Natural killer cell treated with Interleukin-12 subunit alpha and Interleukin-12 subunit beta and Interleukin-15 and Interleukin-18, amount 100 ng/mL, for 72 hours (primary cell): ENCODE data around the gene MPHOSPH9. TPM values are rescaled to one million over a fixed set of nuclear protein-coding genes. Genes with fewer than 3 reads are reported as not detected.
A peak's percentile ranks its signal among the peaks of the same experiment; 100 is the strongest.

Source experiments
- ATAC-seq, 2 donors: fragments of 150-1000 bp; cut with Tn5 transposase in 1 of 2; sonication (Bioruptor Pico), chemical (Tn5 transposase) in 1 of 2; 2 replicates each; pipeline ENCODE4 v1.10.0; 2021
- DNase-seq: peaks from one replicate; pipeline ENCODE4 v3.0.0; 2022; ENCODE audit warnings: low spot score
- H3K27ac Mint-ChIP-seq, 2 donors: 1 replicate in 1 of 2; 2 replicates in 1 of 2; pipeline ENCODE4 v1.8.0; 2022; ENCODE audit warnings: mixed read lengths in 2 of 2, mild to moderate bottlenecking in 1 of 2, moderate library complexity in 1 of 2
- H3K27me3 Mint-ChIP-seq, 2 donors: 1 replicate in 1 of 2; 2 replicates in 1 of 2; pipeline ENCODE4 v1.8.0; 2022; ENCODE audit warnings: mixed read lengths in 2 of 2
- H3K36me3 Mint-ChIP-seq: one replicate; pipeline ENCODE4 v1.8.0; 2022; ENCODE audit warnings: mixed read lengths
- H3K4me1 Mint-ChIP-seq, 2 donors: 1 replicate in 1 of 2; 2 replicates in 1 of 2; pipeline ENCODE4 v1.8.0; 2022; ENCODE audit warnings: low read depth in 2 of 2, mixed read lengths in 2 of 2, mild to moderate bottlenecking in 1 of 2
- H3K4me3 Mint-ChIP-seq: one replicate; pipeline ENCODE4 v1.8.0; 2022; ENCODE audit warnings: mixed read lengths
- H3K9me3 Mint-ChIP-seq: 2 replicates; pipeline ENCODE4 v1.8.0; 2022; ENCODE audit warnings: mixed read lengths
- total RNA-seq, 2 donors: library from RNA; stranded (reverse); gene quantifications; one replicate each; pipeline ENCODE4 v1.2.3, GENCODE V29; 2022

Gene MPHOSPH9, protein sequence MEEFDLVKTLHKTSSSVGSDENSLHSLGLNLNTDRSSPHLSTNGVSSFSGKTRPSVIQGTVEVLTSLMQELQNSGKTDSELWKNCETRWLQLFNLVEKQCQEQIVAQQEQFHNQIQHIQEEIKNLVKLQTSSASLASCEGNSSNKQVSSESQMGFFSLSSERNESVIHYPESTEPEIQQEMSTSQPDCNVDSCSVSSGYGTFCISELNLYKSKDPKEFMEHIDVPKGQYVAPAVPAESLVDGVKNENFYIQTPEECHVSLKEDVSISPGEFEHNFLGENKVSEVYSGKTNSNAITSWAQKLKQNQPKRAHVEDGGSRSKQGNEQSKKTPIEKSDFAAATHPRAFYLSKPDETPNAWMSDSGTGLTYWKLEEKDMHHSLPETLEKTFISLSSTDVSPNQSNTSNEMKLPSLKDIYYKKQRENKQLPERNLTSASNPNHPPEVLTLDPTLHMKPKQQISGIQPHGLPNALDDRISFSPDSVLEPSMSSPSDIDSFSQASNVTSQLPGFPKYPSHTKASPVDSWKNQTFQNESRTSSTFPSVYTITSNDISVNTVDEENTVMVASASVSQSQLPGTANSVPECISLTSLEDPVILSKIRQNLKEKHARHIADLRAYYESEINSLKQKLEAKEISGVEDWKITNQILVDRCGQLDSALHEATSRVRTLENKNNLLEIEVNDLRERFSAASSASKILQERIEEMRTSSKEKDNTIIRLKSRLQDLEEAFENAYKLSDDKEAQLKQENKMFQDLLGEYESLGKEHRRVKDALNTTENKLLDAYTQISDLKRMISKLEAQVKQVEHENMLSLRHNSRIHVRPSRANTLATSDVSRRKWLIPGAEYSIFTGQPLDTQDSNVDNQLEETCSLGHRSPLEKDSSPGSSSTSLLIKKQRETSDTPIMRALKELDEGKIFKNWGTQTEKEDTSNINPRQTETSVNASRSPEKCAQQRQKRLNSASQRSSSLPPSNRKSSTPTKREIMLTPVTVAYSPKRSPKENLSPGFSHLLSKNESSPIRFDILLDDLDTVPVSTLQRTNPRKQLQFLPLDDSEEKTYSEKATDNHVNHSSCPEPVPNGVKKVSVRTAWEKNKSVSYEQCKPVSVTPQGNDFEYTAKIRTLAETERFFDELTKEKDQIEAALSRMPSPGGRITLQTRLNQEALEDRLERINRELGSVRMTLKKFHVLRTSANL
- total RNA-seq = 100 to 1,000 TPM in 1 of 2 donors, 10 to 100 TPM in 1; 50.1 to 117 TPM

DNA sequence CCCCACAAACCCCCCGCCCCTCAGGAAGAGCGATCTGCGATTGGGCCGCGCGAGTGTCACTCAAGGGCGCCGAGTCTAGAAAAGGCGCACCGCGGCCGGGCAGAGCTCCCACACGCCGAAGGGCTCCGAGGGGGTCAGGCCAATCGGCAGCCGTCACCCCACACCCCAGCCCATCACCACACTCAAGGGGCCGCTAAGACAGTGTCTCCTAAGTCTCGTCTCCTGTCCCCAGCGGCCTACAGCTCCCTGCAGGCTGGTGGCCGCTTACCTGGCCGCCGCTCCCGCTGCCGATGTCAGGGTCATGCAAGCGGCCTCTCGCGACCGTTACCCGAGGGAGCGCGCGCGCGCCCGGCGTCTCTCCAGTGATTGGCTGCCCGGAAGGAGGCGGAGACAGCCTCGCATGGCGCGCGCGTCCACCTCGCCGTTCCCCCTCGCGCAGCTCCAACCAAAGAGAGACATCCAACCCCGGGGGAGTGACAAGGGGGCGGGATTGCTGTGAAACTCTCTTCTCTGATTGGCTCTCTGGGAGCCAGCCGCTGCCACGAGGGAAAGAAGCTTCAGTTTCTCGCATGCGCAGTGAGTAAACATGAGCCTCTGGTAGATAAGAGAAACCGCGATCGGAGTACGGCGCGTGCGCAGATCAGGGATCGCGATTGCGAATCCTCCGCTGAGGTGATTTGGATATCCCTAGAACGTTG is at the start of gene MPHOSPH9, which contains the start of gene MTRFR:
TSS of gene MPHOSPH9 (minus strand) at position 335 of the 698 bp plus-strand sequence. CDS start 2,777 bp downstream, outside the sequence.
TSS of gene MTRFR (plus strand) at position 630 of the 698 bp plus-strand sequence. CDS start 20,239 bp downstream, outside the sequence.
- Mint-ChIP-seq H3K4me3 (peak within 1 kb of the TSS; percentile 100), H3K9me3 (no peaks in the 10 kb centered on the region), H3K27ac (peak within 1 kb of the TSS; percentile 97 to 100), H3K36me3 (peaks cover 4% of the 10 kb centered on the region), H3K27me3 (no peaks in the 10 kb centered on the region), H3K4me1 (peaks cover 38 to 45% of the 10 kb centered on the region in 2 donors)
- peak; percentile 100 for DNase-seq
- ATAC-seq = peak; percentile 97

DNA sequence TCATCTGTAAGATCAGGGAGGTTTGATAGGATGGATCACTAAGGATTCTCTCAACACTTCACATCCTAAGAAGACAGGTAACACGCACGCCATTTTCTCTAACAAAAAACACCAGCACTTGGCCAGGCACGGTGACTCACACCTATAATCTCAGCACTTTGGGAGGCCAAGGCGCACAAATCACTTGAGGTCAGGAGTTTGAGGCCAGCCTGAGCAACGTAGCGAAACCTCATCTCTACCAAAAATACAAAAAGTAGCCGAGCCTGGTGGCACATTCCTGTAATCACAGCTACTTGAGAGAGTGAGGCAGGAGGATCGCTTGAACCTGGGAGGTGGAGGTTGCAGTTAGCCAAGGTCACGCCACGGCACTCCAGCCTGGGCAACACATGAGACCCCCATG is 49.2 kb upstream of the MPHOSPH9 start:
- ATAC-seq (no peak), DNase-seq (no peak)
- Mint-ChIP-seq H3K4me1 (peaks cover 4 to 5% of the 10 kb centered on the region in 2 donors), H3K36me3 (no peaks in the 10 kb centered on the region), H3K27me3 (no peaks in the 10 kb centered on the region), H3K4me3 (no peak overlapping the region), H3K27ac (no peak overlapping the region), H3K9me3 (no peaks in the 10 kb centered on the region)

DNA sequence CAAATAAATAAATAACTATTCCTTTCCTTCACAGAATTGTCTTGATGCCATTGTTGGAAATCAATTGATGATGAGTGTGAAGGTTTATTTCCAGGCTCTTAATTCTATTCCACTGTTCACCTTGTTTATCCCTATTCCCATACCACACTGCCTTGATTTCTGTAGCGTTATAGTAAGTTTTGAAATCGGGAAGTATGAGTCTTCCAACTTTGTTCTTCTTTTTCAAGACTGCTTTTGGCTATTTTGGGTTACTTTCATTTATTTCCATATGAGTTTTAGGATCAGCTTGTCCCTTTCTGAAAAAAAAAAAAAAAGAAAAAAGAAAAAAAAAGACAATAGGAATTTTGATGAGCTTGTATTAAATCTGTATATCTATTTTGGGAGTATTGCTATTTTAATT is 48.0 kb upstream of the MPHOSPH9 start:
- ATAC-seq (no peak), DNase-seq (no peak)
- no peak overlapping the region for H3K27ac Mint-ChIP-seq
- no peaks in the 10 kb centered on the region for H3K9me3 Mint-ChIP-seq
- no peaks in the 10 kb centered on the region for H3K36me3 Mint-ChIP-seq
- H3K27me3 Mint-ChIP-seq = no peaks in the 10 kb centered on the region
- H3K4me3 Mint-ChIP-seq = no peak overlapping the region
- peaks cover 4 to 5% of the 10 kb centered on the region in 2 donors for H3K4me1 Mint-ChIP-seq

DNA sequence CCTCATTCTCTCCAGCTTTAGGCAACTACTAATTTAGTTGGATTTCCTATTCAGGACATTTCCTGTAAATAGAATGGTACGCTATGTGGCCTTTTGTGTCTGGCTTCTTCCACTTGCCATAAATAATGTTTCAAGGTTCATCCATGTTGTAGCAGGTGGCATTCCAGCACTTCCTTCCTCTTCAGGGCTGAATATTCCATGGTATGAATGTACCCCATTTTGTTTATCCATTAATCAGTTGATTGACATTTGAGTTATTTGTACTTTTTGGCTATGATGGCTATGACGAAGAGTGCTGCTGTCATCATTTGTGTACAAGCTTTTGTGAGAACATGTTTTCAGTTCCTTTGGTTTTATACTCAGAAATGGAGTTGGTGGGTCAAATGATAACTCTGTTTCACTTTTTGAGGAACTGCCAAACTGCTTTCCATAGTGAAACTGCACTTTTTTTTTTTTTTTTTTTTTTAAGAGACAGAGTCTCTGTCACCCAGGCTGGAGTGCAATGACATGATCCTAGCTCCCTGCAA is 45.2 kb upstream of the MPHOSPH9 start:
- no peak for DNase-seq
- Mint-ChIP-seq H3K9me3 (no peaks in the 10 kb centered on the region), H3K27ac (no peak overlapping the region), H3K36me3 (no peaks in the 10 kb centered on the region), H3K27me3 (no peaks in the 10 kb centered on the region), H3K4me1 (peaks cover 4 to 5% of the 10 kb centered on the region in 2 donors), H3K4me3 (no peak overlapping the region)
- ATAC-seq = peak in 1 of 2 donors; percentile 72

DNA sequence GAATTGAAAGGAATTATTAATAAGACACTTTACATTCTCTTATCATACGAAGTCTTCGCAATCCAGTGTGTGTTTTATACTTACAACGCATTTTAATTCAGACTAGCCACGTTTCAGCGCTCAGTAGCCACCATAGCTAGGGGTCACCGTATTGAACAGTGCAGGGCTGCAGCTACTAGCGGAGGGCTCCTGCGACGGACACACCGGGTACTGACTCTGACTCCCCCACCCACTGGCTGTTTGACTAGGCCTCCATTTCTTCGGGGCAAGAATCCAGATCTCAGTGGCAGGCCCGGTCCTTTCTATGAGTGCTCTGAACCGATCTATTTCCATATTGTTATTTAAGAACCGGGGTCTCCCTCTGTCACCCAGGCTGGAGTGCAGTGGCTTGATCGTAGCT is 40.2 kb upstream of the MPHOSPH9 start:
- Mint-ChIP-seq H3K4me1 (peaks cover 9 to 18% of the 10 kb centered on the region in 2 donors), H3K27ac (peak overlapping the region in 1 of 2 donors; percentile 41), H3K36me3 (no peaks in the 10 kb centered on the region), H3K27me3 (no peaks in the 10 kb centered on the region), H3K9me3 (no peaks in the 10 kb centered on the region), H3K4me3 (no peak overlapping the region)
- DNase-seq = no peak
- ATAC-seq = no peak

DNA sequence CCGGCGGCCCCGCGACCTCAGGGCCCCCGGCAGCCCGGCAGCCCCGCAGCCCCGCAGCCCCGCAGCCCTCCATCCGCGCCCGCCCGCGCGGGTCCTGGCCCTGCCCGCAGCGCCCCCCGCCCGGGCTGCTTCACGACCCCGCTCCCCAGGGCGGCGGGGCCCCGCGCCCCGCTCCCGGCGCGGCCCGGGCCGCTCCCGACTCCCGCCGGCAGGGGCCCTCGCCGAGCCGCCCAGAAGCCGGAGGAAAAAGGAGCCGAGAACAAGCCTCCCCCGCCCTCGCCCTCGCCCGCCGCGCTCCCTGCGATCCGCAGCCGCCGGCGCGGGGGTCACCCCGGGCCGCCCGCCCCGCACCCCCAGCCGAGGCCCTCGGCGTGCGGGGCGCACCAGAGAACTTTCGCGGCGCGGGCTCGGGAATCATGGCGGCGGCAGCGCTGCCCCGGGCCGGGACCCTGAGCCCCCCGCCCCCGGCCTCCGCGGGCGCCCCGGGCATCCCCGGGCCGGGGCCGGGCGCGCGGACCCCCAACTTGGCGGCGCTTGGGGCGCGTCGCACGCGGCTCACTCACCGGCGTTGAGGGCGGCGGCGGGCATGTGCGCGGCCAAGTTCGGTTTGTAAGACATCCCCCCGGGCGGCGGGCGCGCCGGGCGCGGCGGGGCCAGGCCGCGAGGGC is 38.2 kb upstream of the MPHOSPH9 start:
- Mint-ChIP-seq H3K4me3 (no peak overlapping the region), H3K27me3 (no peaks in the 10 kb centered on the region), H3K9me3 (no peaks in the 10 kb centered on the region), H3K4me1 (peaks cover 6 to 20% of the 10 kb centered on the region in 2 donors), H3K36me3 (no peaks in the 10 kb centered on the region), H3K27ac (no peak overlapping the region)
- peak; percentile 83 to 86 for ATAC-seq
- peak; percentile 77 for DNase-seq

DNA sequence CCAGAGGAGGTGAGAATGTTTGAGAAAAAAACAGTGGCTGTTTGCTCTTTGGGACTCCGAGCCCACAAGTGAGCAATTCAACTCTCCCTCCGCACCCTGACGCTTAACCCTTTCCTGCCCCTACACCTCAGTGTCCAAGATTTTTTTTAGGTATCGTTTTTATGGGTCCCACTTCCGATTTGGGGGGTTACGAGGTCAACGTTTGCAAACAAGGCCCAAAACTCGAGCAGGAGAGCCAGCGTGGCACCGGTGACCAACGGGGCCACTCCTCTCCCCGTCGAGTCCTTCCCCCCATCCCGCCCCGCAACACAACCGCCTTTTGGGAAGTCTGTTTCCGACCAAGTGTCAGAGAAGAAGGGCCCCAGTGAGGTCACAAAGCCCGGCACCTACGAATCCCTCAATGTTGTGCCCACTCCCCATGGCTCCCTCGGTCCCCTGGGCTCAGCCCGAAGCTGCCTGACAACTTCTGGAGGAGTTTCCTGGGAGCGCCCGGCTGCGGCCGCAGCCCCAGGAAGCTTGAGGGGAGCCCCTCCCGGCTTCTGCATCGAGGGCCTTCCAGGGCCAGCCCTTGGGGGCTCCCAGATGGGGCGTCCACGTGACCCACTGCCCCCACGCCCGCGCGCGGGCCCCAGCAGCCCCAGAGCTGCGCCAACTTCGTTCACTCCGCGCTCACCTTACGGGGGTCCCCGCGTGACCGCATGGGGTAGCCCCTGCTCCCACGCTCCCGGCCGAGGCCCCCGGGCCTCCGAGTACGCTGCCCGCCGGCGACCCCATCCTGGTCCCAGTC is 37.5 kb upstream of the MPHOSPH9 start:
- Mint-ChIP-seq H3K36me3 (no peaks in the 10 kb centered on the region), H3K4me1 (peaks cover 6 to 20% of the 10 kb centered on the region in 2 donors), H3K27me3 (no peaks in the 10 kb centered on the region), H3K9me3 (no peaks in the 10 kb centered on the region), H3K27ac (peak overlapping the region in 1 of 2 donors; percentile 79), H3K4me3 (peak overlapping the region; percentile 76)
- ATAC-seq = peak; percentile 22 to 34
- DNase-seq = peak; percentile 62

DNA sequence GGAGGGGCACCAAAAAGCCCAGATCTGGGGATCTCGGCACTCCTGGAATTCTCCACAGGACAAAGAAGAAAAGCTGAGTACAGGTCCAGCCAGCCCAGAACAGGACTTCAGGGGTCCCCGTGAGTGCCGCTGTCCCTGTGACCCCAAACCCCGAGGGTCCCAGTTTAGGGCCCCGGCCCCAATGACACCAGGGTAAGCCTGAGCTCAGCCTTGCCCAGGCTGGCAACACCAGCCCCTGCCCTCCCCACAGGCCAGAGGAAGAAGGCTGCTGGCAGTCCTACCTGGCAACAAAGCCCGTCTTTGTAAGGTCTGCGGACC is 36.9 kb upstream of the MPHOSPH9 start:
- Mint-ChIP-seq H3K27ac (peak overlapping the region in 1 of 2 donors; percentile 79), H3K36me3 (no peaks in the 10 kb centered on the region), H3K4me1 (peaks cover 6 to 20% of the 10 kb centered on the region in 2 donors), H3K4me3 (peak overlapping the region; percentile 76), H3K9me3 (no peaks in the 10 kb centered on the region), H3K27me3 (no peaks in the 10 kb centered on the region)
- DNase-seq (no peak), ATAC-seq (no peak)

DNA sequence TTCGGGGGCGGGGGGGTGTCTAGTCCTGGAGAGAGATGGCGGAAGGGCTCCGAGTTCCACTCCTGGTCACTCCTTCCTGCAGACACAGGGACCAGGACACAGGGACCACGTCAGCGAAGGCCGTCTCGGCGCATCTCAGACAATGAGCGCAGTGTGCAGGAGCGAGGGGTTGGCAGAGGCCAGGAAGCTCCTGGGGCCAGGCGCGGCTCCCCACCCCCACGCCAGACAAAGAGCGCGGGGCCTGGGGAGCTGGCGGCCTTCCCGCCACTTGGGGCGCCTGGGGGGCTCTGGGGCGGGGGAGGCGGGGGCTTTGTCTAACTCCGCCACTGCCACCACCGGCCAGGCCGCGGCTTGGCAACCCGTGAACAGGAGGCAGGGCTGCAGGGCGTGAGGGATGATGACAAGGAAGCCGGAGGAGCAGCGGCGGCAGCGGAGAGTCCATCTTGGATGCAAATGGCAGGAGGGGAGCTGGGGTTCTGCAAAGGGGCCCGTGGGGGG is 36.5 kb upstream of the MPHOSPH9 start:
- ATAC-seq = peak in 1 of 2 donors; percentile 7
- DNase-seq = no peak
- Mint-ChIP-seq H3K27ac (no peak overlapping the region), H3K4me3 (peak overlapping the region; percentile 76), H3K4me1 (peaks cover 6 to 20% of the 10 kb centered on the region in 2 donors), H3K9me3 (no peaks in the 10 kb centered on the region), H3K27me3 (no peaks in the 10 kb centered on the region), H3K36me3 (no peaks in the 10 kb centered on the region)

DNA sequence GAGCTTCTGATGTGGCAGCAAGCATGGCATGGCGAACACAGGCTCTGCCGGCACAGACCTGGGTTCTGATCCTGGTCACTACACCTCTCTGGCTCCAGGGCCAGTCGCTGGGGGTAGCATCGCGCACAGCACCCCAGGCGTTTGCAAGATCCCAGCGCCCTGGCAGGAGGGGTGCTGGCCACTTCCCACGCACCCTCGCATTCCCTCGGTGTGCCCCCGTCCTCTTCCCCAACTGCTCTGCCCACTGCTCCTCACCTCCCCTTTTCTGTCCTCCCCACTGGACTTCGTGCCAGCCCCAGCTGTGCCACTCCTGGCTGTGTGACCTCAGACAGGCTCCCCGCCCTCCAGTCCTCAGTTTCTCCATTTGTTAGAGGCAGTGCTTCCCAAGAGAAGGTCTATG is 35.9 kb upstream of the MPHOSPH9 start:
- ATAC-seq (no peak), DNase-seq (no peak)
- Mint-ChIP-seq H3K27me3 (no peaks in the 10 kb centered on the region), H3K36me3 (no peaks in the 10 kb centered on the region), H3K4me3 (peak overlapping the region; percentile 76), H3K9me3 (no peaks in the 10 kb centered on the region), H3K4me1 (peaks cover 6 to 20% of the 10 kb centered on the region in 2 donors), H3K27ac (no peak overlapping the region)

DNA sequence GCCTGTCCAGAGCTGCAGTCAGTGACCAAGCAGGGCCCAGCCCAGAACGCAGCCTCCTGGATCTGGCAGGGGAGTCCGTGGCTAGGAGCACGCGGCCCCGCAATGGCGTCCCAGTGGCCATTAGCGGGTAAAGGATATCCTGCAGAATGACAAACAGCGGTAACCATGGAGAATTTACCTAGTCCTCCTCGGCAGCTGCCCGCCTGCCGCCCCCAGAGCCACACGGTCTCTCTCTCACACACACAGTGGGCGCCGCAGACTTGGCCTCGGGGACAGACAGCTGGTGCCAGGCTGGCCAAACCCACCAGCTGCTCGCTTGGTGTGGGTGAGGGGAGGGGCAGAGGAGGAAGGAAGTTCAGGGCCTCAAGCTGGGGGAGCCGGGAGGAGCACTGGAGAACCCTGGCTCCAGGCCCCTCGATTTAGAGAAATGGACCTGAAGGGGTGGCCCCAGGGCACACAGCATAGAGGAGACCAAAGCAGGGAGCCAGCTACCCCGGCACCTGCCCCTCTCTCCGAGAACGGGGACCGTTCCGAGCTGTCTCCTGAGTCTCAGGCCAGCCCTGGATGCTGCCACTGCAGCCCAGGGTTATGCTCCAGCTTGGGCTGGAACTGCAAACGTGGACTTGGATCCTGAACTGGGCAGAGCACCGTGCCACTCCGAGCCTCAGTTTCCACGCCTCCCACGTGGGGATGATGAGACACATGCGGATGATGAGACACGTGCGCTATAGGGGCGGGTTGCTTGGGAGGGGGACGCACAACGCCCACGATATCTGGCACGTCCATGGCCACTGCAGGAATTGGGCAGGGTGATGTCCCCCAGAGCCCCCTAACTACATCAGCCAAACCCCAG is 35.3 kb upstream of the MPHOSPH9 start:
- no peaks in the 10 kb centered on the region for H3K9me3 Mint-ChIP-seq
- H3K27me3 Mint-ChIP-seq = no peaks in the 10 kb centered on the region
- ATAC-seq (no peak), DNase-seq (no peak)
- H3K4me3 Mint-ChIP-seq = peak overlapping the region; percentile 32
- no peak overlapping the region for H3K27ac Mint-ChIP-seq
- H3K36me3 Mint-ChIP-seq = no peaks in the 10 kb centered on the region
- peaks cover 6 to 20% of the 10 kb centered on the region in 2 donors for H3K4me1 Mint-ChIP-seq
